HG03469 (cell line): ENCODE results near the gene FXYD4.
"Not testable (repeated sequence)": the region's sequence is repeated elsewhere in the genome, so short reads cannot be mapped to it uniquely, and the experiment has no call there.

Experiments
- ATAC-seq: cut with Tn5 transposase; IDR thresholded peaks from one replicate; pipeline ENCODE4 v1.9.1; 2021; ENCODE audit warnings: mild to moderate bottlenecking, moderate library complexity, moderate number of reproducible peaks; ENCODE audit not compliant: unreplicated experiment

FXYD4 gene

GRCh38 chr10:43374194-43374593 lies 2.8 kb downstream of the FXYD4 start:
- no peak for ATAC-seq

GRCh38 chr10:43375401-43376020 lies 4.1 kb downstream of the FXYD4 start:
- no peak for ATAC-seq

- ATAC-seq: no peak
Observed at GRCh38 chr10:43376046-43376635, 4.7 kb downstream of the FXYD4 start.

DNA sequence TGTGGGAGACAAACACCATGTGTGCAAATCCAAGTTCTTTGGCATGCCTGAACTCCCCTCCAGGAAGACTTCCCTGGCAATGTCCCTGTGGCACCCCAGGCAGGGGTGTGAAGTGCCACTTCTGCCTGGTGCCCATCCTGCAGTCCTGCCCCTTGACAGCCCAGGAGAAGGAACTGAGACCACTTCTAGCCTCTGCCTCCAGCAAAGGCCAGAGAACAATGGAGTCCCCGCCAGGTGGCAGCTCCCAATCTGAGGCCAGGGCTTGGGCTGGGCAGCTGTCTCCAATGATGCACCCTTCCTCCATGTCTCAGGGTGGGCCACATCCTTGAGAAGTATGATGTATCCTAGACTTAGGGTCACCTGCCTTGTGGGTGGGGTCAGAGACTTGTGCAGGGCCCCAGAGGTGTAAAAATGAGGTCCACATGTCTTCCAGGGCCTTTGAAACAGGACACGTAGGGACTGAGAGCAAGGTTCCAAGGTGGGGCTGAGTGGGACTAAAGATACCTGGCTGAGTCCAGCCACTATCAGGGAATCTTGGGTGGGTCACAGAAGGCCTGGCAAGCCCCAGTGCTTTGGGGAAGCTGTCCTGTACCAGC lies 5.5 kb downstream of the FXYD4 start:
- no peak for ATAC-seq

GRCh38 chr10:43377424-43377883 lies 6.0 kb downstream of the FXYD4 start:
- ATAC-seq: no peak

- no peak for ATAC-seq
Observed at GRCh38 chr10:43380610-43381222, 9.3 kb downstream of the FXYD4 start.

- ATAC-seq: no peak
Observed at GRCh38 chr10:43383204-43383971, 12.0 kb downstream of the FXYD4 start.

DNA sequence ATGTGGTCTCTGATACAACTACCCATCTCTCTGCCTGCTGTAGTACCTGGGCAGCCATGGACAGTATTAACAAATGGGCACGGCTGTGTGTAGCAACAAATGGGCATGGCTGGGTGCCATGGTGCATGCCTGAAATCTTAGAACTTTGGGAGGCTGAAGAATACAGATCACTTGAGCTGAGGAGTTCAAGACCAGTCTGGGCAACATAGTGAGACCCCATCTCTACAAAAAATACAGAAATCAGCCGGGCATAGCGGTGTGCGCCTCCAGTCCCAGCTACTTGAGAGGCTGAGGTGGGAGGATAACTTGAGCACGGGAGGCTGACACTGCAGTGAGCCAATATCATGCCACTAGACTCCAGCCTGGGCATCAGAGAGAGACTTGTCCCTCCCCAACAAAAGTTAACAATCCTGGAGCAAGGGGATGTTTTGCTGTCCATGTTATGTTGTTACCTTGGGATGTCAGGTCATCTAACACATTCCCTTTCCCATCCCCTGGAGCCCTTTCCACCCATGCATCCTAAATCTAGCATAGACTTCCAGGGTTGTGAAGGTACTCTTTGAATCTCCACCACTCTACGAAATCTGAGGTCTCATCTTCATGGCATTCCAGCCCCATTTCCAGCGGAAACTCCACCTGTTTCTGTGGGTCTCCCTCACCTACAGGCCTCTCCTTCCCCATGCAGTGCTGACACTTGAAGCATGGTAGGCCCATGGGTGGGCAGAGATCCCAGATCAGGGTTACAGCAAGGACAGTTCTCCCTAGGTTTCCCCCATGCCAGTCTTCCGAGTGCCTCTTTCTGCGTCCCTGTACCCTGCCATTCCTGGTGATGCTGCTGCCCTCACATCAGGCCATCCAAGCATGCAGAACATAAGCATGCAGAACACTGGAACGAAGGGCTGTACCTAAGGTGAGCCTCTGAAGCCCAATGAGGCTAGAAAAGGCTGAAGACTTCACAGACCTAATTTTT lies 13.1 kb downstream of the FXYD4 start:
- no peak for ATAC-seq

GRCh38 chr10:43385412-43386004 lies 14.1 kb downstream of the FXYD4 start:
- ATAC-seq: no peak

GRCh38 chr10:43386549-43386948 lies 15.1 kb downstream of the FXYD4 start:
- no peak for ATAC-seq

- ATAC-seq: no peak
Observed at GRCh38 chr10:43386981-43387677, 15.7 kb downstream of the FXYD4 start.

GRCh38 chr10:43387678-43388032 lies 16.2 kb downstream of the FXYD4 start:
- ATAC-seq: no peak

DNA sequence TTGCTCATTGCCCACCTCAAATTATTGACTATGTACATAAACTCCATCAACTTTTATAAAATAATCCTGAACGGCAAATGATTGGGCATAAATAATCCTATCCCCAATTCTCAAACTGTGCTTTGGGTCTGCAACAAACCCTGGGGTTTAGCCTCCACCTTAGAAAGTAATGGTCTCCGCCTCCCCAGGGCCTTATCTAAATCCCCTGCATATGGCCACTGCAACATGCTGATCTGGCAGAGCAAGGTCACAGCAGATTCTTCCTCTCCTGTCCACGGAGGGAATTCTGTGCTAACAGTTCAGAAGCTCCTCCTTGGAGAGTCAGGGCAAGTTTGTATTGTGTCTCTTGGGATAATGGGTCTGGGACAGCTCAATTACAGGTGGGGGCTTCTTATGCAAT lies 18.4 kb downstream of the FXYD4 start:
- ATAC-seq: no peak

DNA sequence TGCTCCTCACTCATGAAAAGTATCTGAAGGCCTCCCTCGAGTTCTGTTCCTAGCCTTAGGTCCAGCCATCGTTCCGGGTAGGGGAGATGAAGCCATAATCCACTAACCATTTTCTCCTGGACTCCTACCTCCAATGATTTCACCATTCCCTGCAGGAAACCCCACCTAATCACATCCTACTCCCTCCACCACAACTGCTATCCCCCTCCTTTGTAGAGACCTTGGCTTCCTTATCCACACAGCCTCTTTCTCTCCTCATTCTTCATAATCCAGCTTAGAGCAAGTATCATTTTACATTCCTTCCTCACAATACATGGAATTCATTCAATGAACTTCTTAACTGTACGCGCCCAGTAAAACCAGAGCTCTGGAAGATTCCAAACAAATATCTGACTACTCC lies 18.9 kb downstream of the FXYD4 start:
- ATAC-seq: no peak

GRCh38 chr10:43390759-43391158 lies 19.3 kb downstream of the FXYD4 start:
- no peak for ATAC-seq

DNA sequence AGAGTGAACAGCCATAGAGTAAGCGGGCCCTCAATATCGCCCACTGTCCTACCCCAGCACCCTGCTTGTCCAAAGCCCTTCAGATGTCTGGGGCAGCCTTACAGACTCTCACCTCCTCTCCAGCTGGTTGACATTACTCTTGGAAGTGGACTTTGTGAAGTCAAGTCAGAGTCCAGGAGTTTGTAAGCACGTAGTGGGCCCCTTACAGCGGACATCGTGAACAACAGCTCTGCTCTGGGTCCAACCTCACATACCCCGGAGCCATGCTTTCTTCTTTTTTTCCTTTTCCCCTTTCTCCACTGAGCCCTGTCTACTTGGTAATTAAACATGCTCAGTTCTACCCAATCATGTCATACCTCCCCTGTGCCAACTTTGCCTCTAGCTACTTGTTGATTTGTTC lies 20.1 kb downstream of the FXYD4 start:
- no peak for ATAC-seq

DNA sequence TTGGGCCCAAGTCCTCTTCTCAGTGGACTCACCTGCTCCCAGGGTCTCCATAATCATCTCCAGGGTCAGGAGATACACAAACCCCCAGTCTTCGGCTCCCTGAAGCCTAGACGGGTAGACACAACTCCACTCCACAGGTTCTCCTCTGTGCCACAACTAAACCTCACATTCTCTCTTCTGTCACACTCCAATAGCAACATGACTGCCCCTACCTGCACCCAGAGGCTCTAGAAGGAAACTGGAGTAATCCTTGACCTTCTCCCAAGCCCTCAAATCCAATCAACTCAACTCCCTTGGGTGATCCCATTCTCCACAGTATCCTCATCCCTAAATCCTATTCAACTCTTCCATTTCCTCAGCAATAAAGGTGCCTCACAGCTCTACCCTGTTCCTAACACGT lies 21.3 kb downstream of the FXYD4 start:
- ATAC-seq: no peak

- not testable (repeated sequence) for ATAC-seq
Observed at GRCh38 chr10:43393186-43393585, 21.8 kb downstream of the FXYD4 start.
